ENCODE results near the gene MOSPD2.

MOSPD2 gene

GRCh38 chrX:14875624-14876023, 2.4 kb downstream of the MOSPD2 start:
- TF ChIP-seq TSHZ2 (CRISPR knock-in tag; IDR thresholded peaks at IDR 0.05) (no peak), ZFP30 (CRISPR knock-in tag; IDR thresholded peaks at IDR 0.05) (no peak), CSDC2 (CRISPR knock-in tag; IDR thresholded peaks at IDR 0.05) (no peak), ISL1 (CRISPR knock-in tag; IDR thresholded peaks at IDR 0.05) (no peak), POU6F1 (CRISPR knock-in tag; IDR thresholded peaks at IDR 0.05; ENCODE audit: borderline replicate concordance, low read depth) (no peak), ZNF8 (CRISPR knock-in tag; IDR thresholded peaks at IDR 0.05) (no peak)
- ATAC-seq = no peak

GRCh38 chrX:14883826-14884225, 10.6 kb downstream of the MOSPD2 start:
- ATAC-seq = no peak
- TF ChIP-seq ARNTL (CRISPR knock-in tag; IDR thresholded peaks at IDR 0.05; ENCODE audit: borderline replicate concordance, low read depth) = no peak
- no peak for TF ChIP-seq ZNF8 (CRISPR knock-in tag; IDR thresholded peaks at IDR 0.05)
- TF ChIP-seq ESRRG (CRISPR knock-in tag; IDR thresholded peaks at IDR 0.05) = no peak
- TF ChIP-seq BACH2 (CRISPR knock-in tag; IDR thresholded peaks at IDR 0.05; ENCODE audit: borderline replicate concordance) = no peak
- no peak for TF ChIP-seq TOX (CRISPR knock-in tag; IDR thresholded peaks at IDR 0.05; ENCODE audit: borderline replicate concordance)
- TF ChIP-seq CREB5 (CRISPR knock-in tag; IDR thresholded peaks at IDR 0.05; ENCODE audit: low read depth) = no peak
- no peak for TF ChIP-seq ISL1 (CRISPR knock-in tag; IDR thresholded peaks at IDR 0.05)
- no peak for TF ChIP-seq OSR1 (CRISPR knock-in tag; IDR thresholded peaks at IDR 0.05)
- TF ChIP-seq CSDC2 (CRISPR knock-in tag; IDR thresholded peaks at IDR 0.05) = no peak
- TF ChIP-seq ZC3H10 (CRISPR knock-in tag; IDR thresholded peaks at IDR 0.05) = no peak
- no peak for TF ChIP-seq TCF4 (CRISPR knock-in tag; IDR thresholded peaks at IDR 0.05; ENCODE audit: borderline replicate concordance)
- no peak for TF ChIP-seq ZNF565 (CRISPR knock-in tag; conservative IDR thresholded peaks at IDR 0.05; ENCODE audit: low read depth)
- TF ChIP-seq TSHZ2 (CRISPR knock-in tag; IDR thresholded peaks at IDR 0.05) = no peak
- no peak for TF ChIP-seq ZFP30 (CRISPR knock-in tag; IDR thresholded peaks at IDR 0.05)
- no peak for TF ChIP-seq RARB (CRISPR knock-in tag; IDR thresholded peaks at IDR 0.05)
- TF ChIP-seq PATZ1 (CRISPR knock-in tag; IDR thresholded peaks at IDR 0.05; ENCODE audit: borderline replicate concordance) = no peak

- ATAC-seq = no peak
- TF ChIP-seq ESRRG (CRISPR knock-in tag; IDR thresholded peaks at IDR 0.05) (no peak), PATZ1 (CRISPR knock-in tag; IDR thresholded peaks at IDR 0.05; ENCODE audit: borderline replicate concordance) (no peak), SNAI2 (CRISPR knock-in tag; IDR thresholded peaks at IDR 0.05) (no peak), PPARA (CRISPR knock-in tag; IDR thresholded peaks at IDR 0.05; ENCODE audit: borderline replicate concordance) (no peak), ZNF70 (CRISPR knock-in tag; IDR thresholded peaks at IDR 0.05) (no peak), ARNTL (CRISPR knock-in tag; IDR thresholded peaks at IDR 0.05; ENCODE audit: borderline replicate concordance, low read depth) (no peak), CSRNP3 (CRISPR knock-in tag; IDR thresholded peaks at IDR 0.05) (no peak), TOX (CRISPR knock-in tag; IDR thresholded peaks at IDR 0.05; ENCODE audit: borderline replicate concordance) (no peak), ZC3H10 (CRISPR knock-in tag; IDR thresholded peaks at IDR 0.05) (no peak), ZFP3 (CRISPR knock-in tag; IDR thresholded peaks at IDR 0.05) (no peak), CREB5 (CRISPR knock-in tag; IDR thresholded peaks at IDR 0.05; ENCODE audit: low read depth) (no peak), RARB (CRISPR knock-in tag; IDR thresholded peaks at IDR 0.05) (no peak)
Observed at GRCh38 chrX:14884714-14885113, 11.5 kb downstream of the MOSPD2 start.
